K562 (cell line): ENCODE data around the gene EMD.

ENCODE experiments used
- BCL6 ChIP-seq: fragments of 250-450 bp; sonication (Bioruptor Pico); IDR thresholded peaks from 2 replicates; pipeline ENCODE4 v1.4.0; 2020
- CEBPB ChIP-seq: fragments of 450-650 bp; IDR thresholded peaks from 2 replicates; pipeline ENCODE4 v1.6.1; 2016; ENCODE audit warnings: missing genetic modification characterization, missing compliant biosample characterization
- EZH2 ChIP-seq: IDR thresholded peaks from 2 replicates; pipeline ENCODE4 v1.6.1; 2012; ENCODE audit warnings: low read depth, mild to moderate bottlenecking, inconsistent platforms, low read length, borderline replicate concordance
- FOXA1 ChIP-seq: fragments of 450-650 bp; IDR thresholded peaks from 2 replicates; pipeline ENCODE4 v1.6.1; 2016; ENCODE audit warnings: mild to moderate bottlenecking, borderline replicate concordance
- KLF6 ChIP-seq: fragments of 250-450 bp; sonication (Bioruptor Pico); IDR thresholded peaks from 2 replicates; pipeline ENCODE4 v1.4.0; 2020; ENCODE audit warnings: mild to moderate bottlenecking, moderate library complexity, borderline replicate concordance
- MAFG ChIP-seq: fragments of 450-650 bp; conservative IDR thresholded peaks from 2 replicates; pipeline ENCODE4 v1.6.1; 2016; ENCODE audit warnings: missing genetic modification characterization, missing compliant biosample characterization
- MAX ChIP-seq: sonication (generic); formaldehyde crosslinking; IDR thresholded peaks from 2 replicates; pipeline ENCODE4 v1.9.0; 2022; ENCODE audit warnings: mild to moderate bottlenecking, missing genetic modification reagents
- NCOA2 ChIP-seq, 2 experiments: fragments of 450-650 bp; IDR thresholded peaks; 2 replicates each; pipeline ENCODE4 v1.6.1; 2018; ENCODE audit warnings: mild to moderate bottlenecking in 2 of 2, moderate library complexity in 1 of 2; ENCODE audit not compliant: partially characterized antibody in 2 of 2
- POLR2AphosphoS5 ChIP-seq: IDR thresholded peaks from 2 replicates; pipeline ENCODE4 v1.6.1; 2011; ENCODE audit warnings: mild to moderate bottlenecking, low read depth, low read length, moderate library complexity; ENCODE audit not compliant: control insufficient read depth, insufficient read depth
- USF2 ChIP-seq: sonication (generic); formaldehyde crosslinking; IDR thresholded peaks from 2 replicates; pipeline ENCODE4 v1.5.0; 2020; ENCODE audit warnings: missing genetic modification reagents
- ZNF274 ChIP-seq: IDR thresholded peaks from 2 replicates; pipeline ENCODE4 v1.6.1; 2011; ENCODE audit warnings: low read depth, mild to moderate bottlenecking, low read length, moderate library complexity, borderline replicate concordance
- TF ChIP-seq, protein P1 (sequence below): fragments of 450-650 bp; formaldehyde crosslinking; IDR thresholded peaks from 2 replicates; pipeline ENCODE4 v1.4.0; 2020; ENCODE audit warnings: mild to moderate bottlenecking, moderate library complexity

GRCh38 chrX:154401918-154402621 is 23.0 kb downstream of the EMD start:
- TF ChIP-seq, protein P1, sequence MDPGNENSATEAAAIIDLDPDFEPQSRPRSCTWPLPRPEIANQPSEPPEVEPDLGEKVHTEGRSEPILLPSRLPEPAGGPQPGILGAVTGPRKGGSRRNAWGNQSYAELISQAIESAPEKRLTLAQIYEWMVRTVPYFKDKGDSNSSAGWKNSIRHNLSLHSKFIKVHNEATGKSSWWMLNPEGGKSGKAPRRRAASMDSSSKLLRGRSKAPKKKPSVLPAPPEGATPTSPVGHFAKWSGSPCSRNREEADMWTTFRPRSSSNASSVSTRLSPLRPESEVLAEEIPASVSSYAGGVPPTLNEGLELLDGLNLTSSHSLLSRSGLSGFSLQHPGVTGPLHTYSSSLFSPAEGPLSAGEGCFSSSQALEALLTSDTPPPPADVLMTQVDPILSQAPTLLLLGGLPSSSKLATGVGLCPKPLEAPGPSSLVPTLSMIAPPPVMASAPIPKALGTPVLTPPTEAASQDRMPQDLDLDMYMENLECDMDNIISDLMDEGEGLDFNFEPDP (CRISPR knock-in tag): no peak
- TF ChIP-seq ZNF274: no peak
- no peak for TF ChIP-seq POLR2AphosphoS5
- no peak for TF ChIP-seq CEBPB (tag)
- no peak for TF ChIP-seq KLF6 (CRISPR knock-in tag)
- no peak for TF ChIP-seq MAFG (tag)
- TF ChIP-seq NCOA2 (IDR thresholded peaks at IDR 0.05; ENCODE audit: partially characterized antibody in 2 of 2): no peak
- TF ChIP-seq USF2 (CRISPR knock-in tag): no peak
- TF ChIP-seq BCL6: no peak
- TF ChIP-seq EZH2: no peak
- no peak for TF ChIP-seq FOXA1
- no peak for TF ChIP-seq MAX (CRISPR knock-in tag)
